ENCODE data around the gene FIBCD1. TPM values are rescaled to one million over a fixed set of nuclear protein-coding genes. Genes with fewer than 3 reads are reported as not detected.
"Not testable (repeated sequence)": the region's sequence is repeated elsewhere in the genome, so short reads cannot be mapped to it uniquely, and the experiment has no call there.

FIBCD1 gene
- total RNA-seq, 1 donor: 0.27 TPM

GRCh38 chr9:130960522-130961378 is 21.7 kb upstream of the FIBCD1 start:
- no peak for TF ChIP-seq CTCF (IDR thresholded peaks at IDR 0.05; ENCODE audit: insufficient read depth, low read length)
- DNase-seq (ENCODE audit: low read depth): no peak
- H3K4me3 ChIP-seq (ENCODE audit: low read depth, low read length): no peak overlapping the region

GRCh38 chr9:130959809-130960334 is 20.8 kb upstream of the FIBCD1 start:
- TF ChIP-seq CTCF (IDR thresholded peaks at IDR 0.05; ENCODE audit: insufficient read depth, low read length): no peak
- DNase-seq (ENCODE audit: low read depth): no peak
- no peak overlapping the region for H3K4me3 ChIP-seq (ENCODE audit: low read depth, low read length)

GRCh38 chr9:130958564-130958963 is 19.5 kb upstream of the FIBCD1 start:
- not testable (repeated sequence) for H3K4me3 ChIP-seq (ENCODE audit: low read depth, low read length); DNase-seq (ENCODE audit: low read depth)

- no peak for TF ChIP-seq CTCF (IDR thresholded peaks at IDR 0.05; ENCODE audit: insufficient read depth, low read length)
- DNase-seq (ENCODE audit: low read depth): no peak
- no peak overlapping the region for H3K4me3 ChIP-seq (ENCODE audit: low read depth, low read length)
These were observed 18.6 kb upstream of the FIBCD1 start for GRCh38 chr9:130957451-130958203.

GRCh38 chr9:130956636-130957450 is 17.8 kb upstream of the FIBCD1 start:
- no peak for DNase-seq (ENCODE audit: low read depth)
- TF ChIP-seq CTCF (IDR thresholded peaks at IDR 0.05; ENCODE audit: insufficient read depth, low read length): no peak

GRCh38 chr9:130955947-130956621 is 17.0 kb upstream of the FIBCD1 start:
- no peak for DNase-seq (ENCODE audit: low read depth)
- TF ChIP-seq CTCF (IDR thresholded peaks at IDR 0.05; ENCODE audit: insufficient read depth, low read length): no peak
- H3K4me3 ChIP-seq (ENCODE audit: low read depth, low read length): no peak overlapping the region

More at GRCh38 chr9:130956636-130957450, 17.8 kb upstream of the FIBCD1 start:
- no peak overlapping the region for H3K4me3 ChIP-seq (ENCODE audit: low read depth, low read length)

GRCh38 chr9:130954925-130955324 is 15.9 kb upstream of the FIBCD1 start:
- DNase-seq (ENCODE audit: low read depth); H3K4me3 ChIP-seq (ENCODE audit: low read depth, low read length): not testable (repeated sequence)
